ENCODE measurements around the gene RSRC1.

The RSRC1 gene

DNA sequence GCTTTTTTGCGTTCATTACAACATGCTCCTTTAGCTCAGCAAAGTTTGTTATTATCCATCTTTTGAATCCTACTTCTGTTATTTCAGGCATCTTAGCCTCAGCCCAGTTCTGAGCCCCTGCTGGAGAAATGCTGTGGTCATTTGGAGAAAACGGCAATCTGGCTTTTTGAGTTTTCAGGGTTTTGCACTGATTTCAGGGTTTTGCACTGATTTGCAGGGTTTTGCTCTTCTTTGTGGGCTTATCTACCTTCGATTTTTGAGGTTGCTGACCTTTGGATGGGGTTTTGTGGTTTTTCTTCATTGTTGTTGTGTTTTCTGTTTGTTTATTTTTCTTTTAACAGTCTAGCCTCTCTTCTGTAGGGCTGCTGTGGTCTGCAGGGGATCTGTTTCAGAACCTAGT, 137.4 kb downstream of the RSRC1 start:
- Histone ChIP-seq H3K27me3 (ENCODE audit: low read depth, low read length) (no peaks in the 10 kb centered on the region), H3K36me3 (ENCODE audit: control insufficient read depth in 1 of 2, insufficient read depth in 2 of 2, low read length in 2 of 2) (no peaks in the 10 kb centered on the region)

DNA sequence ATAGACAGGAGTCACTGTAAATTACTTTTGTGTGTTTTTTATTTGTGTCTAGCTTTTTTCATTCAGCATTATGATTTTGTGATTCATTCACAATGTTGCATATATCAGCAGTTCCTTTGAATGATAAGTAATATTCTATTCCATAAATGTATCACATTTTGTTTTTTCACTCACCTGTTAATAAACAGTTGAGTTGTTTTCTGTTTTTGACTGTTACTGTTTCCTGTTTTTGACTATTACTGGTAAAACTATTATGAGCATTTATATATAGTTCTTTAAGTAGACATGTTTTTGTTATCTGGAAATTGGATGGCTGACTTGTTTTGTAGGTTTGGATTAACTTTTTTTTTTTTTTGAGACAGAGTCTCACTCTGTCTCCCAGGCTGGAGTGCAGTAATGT, 138.4 kb downstream of the RSRC1 start:
- no peaks in the 10 kb centered on the region for H3K27me3 ChIP-seq (ENCODE audit: low read depth, low read length)
- peaks cover 0 to 4% of the 10 kb centered on the region in 2 donors for H3K9me3 ChIP-seq (ENCODE audit: control insufficient read depth in 1 of 2, low read length in 2 of 2)
- no peaks in the 10 kb centered on the region for H3K36me3 ChIP-seq (ENCODE audit: control insufficient read depth in 1 of 2, insufficient read depth in 2 of 2, low read length in 2 of 2)

More for the DNA sequence above, 137.4 kb downstream of the RSRC1 start:
- Histone ChIP-seq H3K9me3 (ENCODE audit: control insufficient read depth in 1 of 2, low read length in 2 of 2) (peaks cover 0 to 4% of the 10 kb centered on the region in 2 donors), H3K4me1 (ENCODE audit: control insufficient read depth in 1 of 2, insufficient read depth in 2 of 2, low read length in 2 of 2) (no peaks in the 10 kb centered on the region), H3K4me3 (ENCODE audit: low read depth in 1 of 2, low read length in 2 of 2) (no peak overlapping the region), H3K27ac (ENCODE audit: low read length) (no peak overlapping the region)

DNA sequence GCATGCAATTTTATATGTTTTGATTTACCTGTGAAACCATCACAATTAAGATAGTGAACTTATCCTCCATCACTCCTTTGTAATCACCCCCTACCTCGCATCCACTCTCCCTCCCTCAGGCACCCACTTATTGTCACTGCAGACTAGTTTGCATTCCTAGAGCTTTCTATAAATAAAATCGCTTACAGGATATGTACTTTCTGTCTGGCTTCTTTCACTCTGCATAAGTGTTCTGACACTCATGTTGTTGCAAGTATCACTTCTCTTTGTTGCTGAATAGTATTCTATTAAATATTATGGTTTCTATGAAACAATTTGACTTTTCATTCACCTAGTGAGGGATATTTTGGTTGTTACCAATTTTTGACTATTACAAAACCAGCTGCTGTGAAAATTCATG, 139.3 kb downstream of the RSRC1 start:
- H3K4me1 ChIP-seq (ENCODE audit: control insufficient read depth in 1 of 2, insufficient read depth in 2 of 2, low read length in 2 of 2): no peaks in the 10 kb centered on the region
- H3K27ac ChIP-seq (ENCODE audit: low read length): no peak overlapping the region
- no peaks in the 10 kb centered on the region for H3K36me3 ChIP-seq (ENCODE audit: control insufficient read depth in 1 of 2, insufficient read depth in 2 of 2, low read length in 2 of 2)
- H3K27me3 ChIP-seq (ENCODE audit: low read depth, low read length): no peaks in the 10 kb centered on the region
- H3K4me3 ChIP-seq (ENCODE audit: low read depth in 1 of 2, low read length in 2 of 2): no peak overlapping the region
- H3K9me3 ChIP-seq (ENCODE audit: control insufficient read depth in 1 of 2, low read length in 2 of 2): peaks cover 0 to 4% of the 10 kb centered on the region in 2 donors

More for the DNA sequence above, 138.4 kb downstream of the RSRC1 start:
- Histone ChIP-seq H3K27ac (ENCODE audit: low read length) (no peak overlapping the region), H3K4me1 (ENCODE audit: control insufficient read depth in 1 of 2, insufficient read depth in 2 of 2, low read length in 2 of 2) (no peaks in the 10 kb centered on the region), H3K4me3 (ENCODE audit: low read depth in 1 of 2, low read length in 2 of 2) (no peak overlapping the region)

DNA sequence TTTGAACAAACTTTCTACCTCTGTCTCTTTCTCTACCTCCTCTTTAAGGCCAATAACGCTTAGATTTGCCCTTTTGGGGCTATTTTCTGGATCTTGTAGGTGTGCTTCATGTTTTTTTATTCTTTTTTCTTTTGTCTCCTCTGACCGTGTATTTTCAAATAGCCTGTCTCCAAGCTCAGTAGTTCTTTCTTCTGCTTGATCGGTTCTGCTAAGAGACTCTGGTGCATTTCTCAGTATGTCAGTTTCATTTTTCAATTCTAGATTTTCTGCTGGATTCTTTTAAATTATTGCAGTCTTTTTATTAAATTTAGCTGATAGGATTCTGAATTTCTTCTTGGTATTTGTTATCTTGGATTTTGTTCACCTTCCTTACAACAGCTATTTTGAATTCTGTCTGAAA, 148.7 kb downstream of the RSRC1 start:
- Histone ChIP-seq H3K9me3 (ENCODE audit: control insufficient read depth in 1 of 2, low read length in 2 of 2) (no peaks in the 10 kb centered on the region), H3K4me1 (ENCODE audit: control insufficient read depth in 1 of 2, insufficient read depth in 2 of 2, low read length in 2 of 2) (no peaks in the 10 kb centered on the region), H3K27me3 (ENCODE audit: low read depth, low read length) (no peaks in the 10 kb centered on the region), H3K4me3 (ENCODE audit: low read depth in 1 of 2, low read length in 2 of 2) (no peak overlapping the region), H3K36me3 (ENCODE audit: control insufficient read depth in 1 of 2, insufficient read depth in 2 of 2, low read length in 2 of 2) (no peaks in the 10 kb centered on the region), H3K27ac (ENCODE audit: low read length) (no peak overlapping the region)

DNA sequence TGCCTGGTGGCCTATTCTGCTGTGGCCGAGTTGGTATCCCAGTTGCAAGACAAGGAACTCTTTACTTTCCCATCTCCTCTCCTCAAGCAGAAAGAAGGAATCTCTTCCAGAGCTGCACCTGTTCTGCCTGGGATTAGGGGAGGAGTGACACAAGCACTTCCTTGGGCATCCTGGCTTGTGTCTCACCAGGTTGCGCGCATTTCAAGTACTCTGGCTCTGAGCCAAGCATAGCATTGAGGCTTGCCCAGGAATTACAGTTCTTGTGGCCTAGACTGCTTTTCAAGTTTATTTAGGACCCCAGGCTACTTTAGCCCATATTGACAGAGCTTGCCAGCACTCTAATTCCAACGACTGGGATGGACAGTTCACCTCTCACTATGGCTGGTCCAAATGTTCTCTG, 150.5 kb downstream of the RSRC1 start:
- Histone ChIP-seq H3K9me3 (ENCODE audit: control insufficient read depth in 1 of 2, low read length in 2 of 2) (peaks cover 0 to 4% of the 10 kb centered on the region in 2 donors), H3K36me3 (ENCODE audit: control insufficient read depth in 1 of 2, insufficient read depth in 2 of 2, low read length in 2 of 2) (no peaks in the 10 kb centered on the region), H3K4me3 (ENCODE audit: low read depth in 1 of 2, low read length in 2 of 2) (no peak overlapping the region), H3K27me3 (ENCODE audit: low read depth, low read length) (no peaks in the 10 kb centered on the region), H3K4me1 (ENCODE audit: control insufficient read depth in 1 of 2, insufficient read depth in 2 of 2, low read length in 2 of 2) (no peaks in the 10 kb centered on the region), H3K27ac (ENCODE audit: low read length) (no peak overlapping the region)

DNA sequence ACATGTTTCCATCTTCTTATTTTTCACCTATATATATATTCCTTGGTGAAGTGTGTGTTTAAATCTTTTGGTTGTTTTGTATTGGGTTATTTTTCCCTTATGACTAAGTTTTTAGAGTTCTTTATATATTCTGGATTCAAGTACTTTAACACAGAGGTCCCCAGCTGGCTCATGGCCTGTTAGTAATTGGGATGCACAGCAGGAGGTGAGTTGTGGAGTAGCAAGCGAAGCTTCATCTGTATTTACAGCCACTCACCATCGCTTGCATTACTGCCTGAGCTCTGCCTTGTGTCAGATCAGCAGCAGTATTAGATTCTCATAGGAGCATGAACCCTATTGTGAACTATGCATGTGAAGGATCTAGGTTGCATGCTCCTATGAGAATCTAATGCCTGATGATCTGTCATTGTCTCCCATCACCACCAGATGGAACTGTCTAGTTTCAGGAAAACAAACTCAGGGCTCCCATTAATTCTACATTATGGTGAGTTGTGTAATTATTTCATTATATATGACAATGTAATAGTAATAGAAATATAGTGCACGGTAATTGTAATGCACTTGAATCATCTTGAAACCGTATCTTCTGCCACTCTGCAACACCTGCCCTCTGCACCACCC, 151.6 kb downstream of the RSRC1 start:
- H3K27me3 ChIP-seq (ENCODE audit: low read depth, low read length): no peaks in the 10 kb centered on the region
- no peak overlapping the region for H3K27ac ChIP-seq (ENCODE audit: low read length)
- no peaks in the 10 kb centered on the region for H3K4me1 ChIP-seq (ENCODE audit: control insufficient read depth in 1 of 2, insufficient read depth in 2 of 2, low read length in 2 of 2)
- no peak overlapping the region for H3K4me3 ChIP-seq (ENCODE audit: low read depth in 1 of 2, low read length in 2 of 2)
- peaks cover 0 to under 1% of the 10 kb centered on the region in 2 donors for H3K36me3 ChIP-seq (ENCODE audit: control insufficient read depth in 1 of 2, insufficient read depth in 2 of 2, low read length in 2 of 2)
- peaks cover 1 to 9% of the 10 kb centered on the region in 2 donors for H3K9me3 ChIP-seq (ENCODE audit: control insufficient read depth in 1 of 2, low read length in 2 of 2)

DNA sequence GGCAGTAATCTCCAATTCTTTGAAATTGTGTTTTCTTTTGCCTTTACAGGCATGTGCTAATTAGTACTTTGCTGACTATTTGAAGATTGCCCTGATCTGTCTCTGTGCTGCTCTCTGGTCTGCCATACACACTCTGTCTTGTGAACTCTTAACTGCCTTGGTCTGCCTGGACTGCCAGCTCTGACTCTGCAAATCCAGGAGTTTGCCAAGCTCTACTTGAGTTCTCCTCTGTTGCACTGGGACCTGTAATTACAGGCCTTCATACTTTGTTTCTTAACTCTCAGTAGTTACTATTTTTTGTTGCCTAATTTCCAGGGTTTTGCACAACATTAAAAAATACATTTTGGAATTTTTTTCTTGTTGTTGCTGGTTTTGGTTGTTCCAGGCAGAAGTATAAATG, 155.0 kb downstream of the RSRC1 start:
- peaks cover 6 to 18% of the 10 kb centered on the region in 2 donors for H3K9me3 ChIP-seq (ENCODE audit: control insufficient read depth in 1 of 2, low read length in 2 of 2)
- peaks cover 0 to 7% of the 10 kb centered on the region in 2 donors for H3K36me3 ChIP-seq (ENCODE audit: control insufficient read depth in 1 of 2, insufficient read depth in 2 of 2, low read length in 2 of 2)
- H3K27me3 ChIP-seq (ENCODE audit: low read depth, low read length): no peaks in the 10 kb centered on the region
- H3K4me3 ChIP-seq (ENCODE audit: low read depth in 1 of 2, low read length in 2 of 2): no peak overlapping the region
- no peaks in the 10 kb centered on the region for H3K4me1 ChIP-seq (ENCODE audit: control insufficient read depth in 1 of 2, insufficient read depth in 2 of 2, low read length in 2 of 2)
- H3K27ac ChIP-seq (ENCODE audit: low read length): no peak overlapping the region

DNA sequence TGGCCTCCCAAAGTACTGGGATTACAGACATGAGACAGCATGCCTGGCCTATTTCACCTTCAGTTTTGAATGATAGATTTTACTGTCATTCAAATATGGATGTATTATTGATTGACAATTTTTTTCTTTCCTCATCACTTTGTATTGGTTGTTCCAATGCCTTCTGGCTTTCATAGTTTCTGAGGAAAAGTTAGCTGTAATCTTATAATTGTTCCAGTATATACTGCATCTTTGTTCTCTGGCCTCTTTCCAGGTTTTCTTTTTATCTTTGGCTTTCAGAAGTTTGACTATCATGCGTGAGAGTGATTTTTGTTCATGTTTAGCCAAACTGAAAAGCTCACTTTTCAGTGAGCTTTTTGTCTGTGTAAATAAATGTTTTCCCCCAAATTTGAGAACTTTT, 157.1 kb downstream of the RSRC1 start:
- H3K27me3 ChIP-seq (ENCODE audit: low read depth, low read length): no peaks in the 10 kb centered on the region
- H3K4me3 ChIP-seq (ENCODE audit: low read depth in 1 of 2, low read length in 2 of 2): peak overlapping the region in 1 of 2 donors; percentile 44

DNA sequence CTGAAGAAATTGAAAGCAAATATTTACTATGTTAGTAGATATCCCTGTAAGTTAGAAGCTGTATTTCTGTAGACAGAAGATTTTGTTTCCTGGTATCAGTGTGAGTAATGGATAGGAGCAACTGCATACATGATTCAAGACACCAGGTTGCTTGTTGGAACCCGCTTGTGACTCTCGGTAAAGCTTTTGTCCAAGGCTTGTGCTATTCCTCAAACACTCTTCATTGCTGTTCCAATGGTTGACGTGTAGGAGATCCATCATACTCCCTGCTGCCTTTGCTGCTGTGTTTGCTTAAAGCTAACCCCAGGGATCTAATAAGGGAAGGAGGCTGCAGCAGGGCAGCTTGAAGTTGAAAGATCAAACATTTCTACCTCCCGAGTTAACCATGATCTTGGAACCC, 160.1 kb downstream of the RSRC1 start:
- Histone ChIP-seq H3K27ac (ENCODE audit: low read length) (no peak overlapping the region), H3K9me3 (ENCODE audit: control insufficient read depth in 1 of 2, low read length in 2 of 2) (peaks cover 6 to 15% of the 10 kb centered on the region in 2 donors), H3K4me1 (ENCODE audit: control insufficient read depth in 1 of 2, insufficient read depth in 2 of 2, low read length in 2 of 2) (no peaks in the 10 kb centered on the region), H3K4me3 (ENCODE audit: low read depth in 1 of 2, low read length in 2 of 2) (no peak overlapping the region), H3K27me3 (ENCODE audit: low read depth, low read length) (no peaks in the 10 kb centered on the region), H3K36me3 (ENCODE audit: control insufficient read depth in 1 of 2, insufficient read depth in 2 of 2, low read length in 2 of 2) (peaks cover 0 to 11% of the 10 kb centered on the region in 2 donors)

More for the DNA sequence above, 157.1 kb downstream of the RSRC1 start:
- H3K4me1 ChIP-seq (ENCODE audit: control insufficient read depth in 1 of 2, insufficient read depth in 2 of 2, low read length in 2 of 2): no peaks in the 10 kb centered on the region
- no peak overlapping the region for H3K27ac ChIP-seq (ENCODE audit: low read length)
- peaks cover 6 to 18% of the 10 kb centered on the region in 2 donors for H3K9me3 ChIP-seq (ENCODE audit: control insufficient read depth in 1 of 2, low read length in 2 of 2)
- H3K36me3 ChIP-seq (ENCODE audit: control insufficient read depth in 1 of 2, insufficient read depth in 2 of 2, low read length in 2 of 2): peaks cover 0 to 7% of the 10 kb centered on the region in 2 donors

DNA sequence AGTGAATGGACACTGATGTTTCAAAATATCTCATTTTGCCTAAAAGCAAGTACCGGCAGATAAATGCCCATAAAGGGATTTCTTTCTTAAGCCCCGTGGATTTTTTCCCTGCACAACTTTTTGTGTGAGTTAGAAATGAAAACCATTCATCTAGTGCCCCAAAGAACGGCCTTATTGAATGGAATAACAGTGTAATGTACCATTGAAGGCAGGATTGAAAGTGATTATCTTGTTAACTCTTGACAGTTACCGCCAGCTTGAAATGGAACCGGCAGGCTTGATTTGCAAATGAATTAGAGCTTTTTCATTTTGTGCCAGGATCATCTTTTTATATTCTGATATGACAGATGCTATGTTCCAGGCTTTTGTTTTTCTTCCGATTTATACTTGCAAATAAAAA, 162.2 kb downstream of the RSRC1 start:
- H3K4me3 ChIP-seq (ENCODE audit: low read depth in 1 of 2, low read length in 2 of 2): no peak overlapping the region
- H3K27me3 ChIP-seq (ENCODE audit: low read depth, low read length): no peaks in the 10 kb centered on the region
- H3K4me1 ChIP-seq (ENCODE audit: control insufficient read depth in 1 of 2, insufficient read depth in 2 of 2, low read length in 2 of 2): no peaks in the 10 kb centered on the region
- peaks cover 0 to 5% of the 10 kb centered on the region in 2 donors for H3K36me3 ChIP-seq (ENCODE audit: control insufficient read depth in 1 of 2, insufficient read depth in 2 of 2, low read length in 2 of 2)
- H3K27ac ChIP-seq (ENCODE audit: low read length): no peak overlapping the region
- H3K9me3 ChIP-seq (ENCODE audit: control insufficient read depth in 1 of 2, low read length in 2 of 2): peaks cover 0 to 3% of the 10 kb centered on the region in 2 donors

DNA sequence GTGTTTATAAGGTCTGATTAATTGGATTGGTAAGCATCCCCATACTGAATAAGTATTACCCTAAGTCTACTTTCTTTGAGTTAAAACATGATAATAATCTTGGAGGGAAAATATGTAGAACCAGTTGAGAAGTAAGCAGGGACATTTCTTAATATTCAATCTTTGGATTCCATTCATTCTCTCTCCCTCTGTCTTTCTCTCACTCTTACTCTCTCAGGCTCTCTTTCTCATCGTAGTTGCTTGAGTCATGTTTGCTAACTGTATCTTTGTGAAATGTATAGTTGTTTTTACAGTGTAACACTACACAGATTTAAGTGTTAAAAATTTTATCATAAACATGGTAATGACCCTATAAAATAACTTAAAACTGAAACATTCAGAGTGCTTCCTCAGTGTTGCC, 163.8 kb downstream of the RSRC1 start:
- H3K4me3 ChIP-seq (ENCODE audit: low read depth in 1 of 2, low read length in 2 of 2): no peak overlapping the region
- peaks cover 0 to 12% of the 10 kb centered on the region in 2 donors for H3K36me3 ChIP-seq (ENCODE audit: control insufficient read depth in 1 of 2, insufficient read depth in 2 of 2, low read length in 2 of 2)
- no peaks in the 10 kb centered on the region for H3K4me1 ChIP-seq (ENCODE audit: control insufficient read depth in 1 of 2, insufficient read depth in 2 of 2, low read length in 2 of 2)
- no peaks in the 10 kb centered on the region for H3K27me3 ChIP-seq (ENCODE audit: low read depth, low read length)
- no peak overlapping the region for H3K27ac ChIP-seq (ENCODE audit: low read length)
- no peaks in the 10 kb centered on the region for H3K9me3 ChIP-seq (ENCODE audit: control insufficient read depth in 1 of 2, low read length in 2 of 2)

DNA sequence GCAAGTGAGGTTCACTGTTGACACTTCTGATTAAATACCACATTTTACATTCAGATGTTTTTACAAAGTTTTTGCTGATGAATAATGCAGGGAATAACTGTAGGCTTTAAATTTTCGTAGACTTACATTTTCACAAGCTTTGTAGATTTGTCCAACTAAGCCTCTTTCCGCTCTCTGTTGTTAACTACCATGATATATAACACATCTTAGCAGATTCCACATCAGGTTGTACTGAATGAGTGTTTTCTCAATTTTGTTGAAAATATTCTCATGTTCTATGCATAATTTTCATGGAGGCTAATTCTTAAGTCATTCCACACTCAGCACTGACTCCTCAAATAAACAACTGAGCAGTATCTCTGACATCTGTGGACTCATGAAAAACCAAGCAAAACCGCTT, 168.3 kb downstream of the RSRC1 start:
- no peaks in the 10 kb centered on the region for H3K9me3 ChIP-seq (ENCODE audit: control insufficient read depth in 1 of 2, low read length in 2 of 2)
- no peaks in the 10 kb centered on the region for H3K4me1 ChIP-seq (ENCODE audit: control insufficient read depth in 1 of 2, insufficient read depth in 2 of 2, low read length in 2 of 2)
- no peaks in the 10 kb centered on the region for H3K27me3 ChIP-seq (ENCODE audit: low read depth, low read length)
- H3K36me3 ChIP-seq (ENCODE audit: control insufficient read depth in 1 of 2, insufficient read depth in 2 of 2, low read length in 2 of 2): peaks cover 0 to 12% of the 10 kb centered on the region in 2 donors
- no peak overlapping the region for H3K4me3 ChIP-seq (ENCODE audit: low read depth in 1 of 2, low read length in 2 of 2)
- H3K27ac ChIP-seq (ENCODE audit: low read length): no peak overlapping the region
